Measurements from ENCODE around the gene GATAD2B.

Gene GATAD2B

GRCh38 chr1:153798468-153798780, 124.3 kb downstream of the GATAD2B start:
- no peak for TF ChIP-seq CTCF (IDR thresholded peaks at IDR 0.05; ENCODE audit: low read depth, low read length)
- no peak overlapping the region for H3K4me3 ChIP-seq (ENCODE audit: low read depth, low read length)

- peak; percentile 75 for TF ChIP-seq CTCF (IDR thresholded peaks at IDR 0.05; ENCODE audit: low read depth, low read length)
- H3K4me3 ChIP-seq (ENCODE audit: low read depth, low read length): no peak overlapping the region
Observed at GRCh38 chr1:153796786-153797659, 125.7 kb downstream of the GATAD2B start.

GRCh38 chr1:153795934-153796785, 126.6 kb downstream of the GATAD2B start:
- no peak for TF ChIP-seq CTCF (IDR thresholded peaks at IDR 0.05; ENCODE audit: low read depth, low read length)
- no peak overlapping the region for H3K4me3 ChIP-seq (ENCODE audit: low read depth, low read length)

- no peak for TF ChIP-seq CTCF (IDR thresholded peaks at IDR 0.05; ENCODE audit: low read depth, low read length)
- H3K4me3 ChIP-seq (ENCODE audit: low read depth, low read length): no peak overlapping the region
Observed at GRCh38 chr1:153795330-153795837, 127.4 kb downstream of the GATAD2B start.

GRCh38 chr1:153794624-153795329, 128.0 kb downstream of the GATAD2B start:
- no peak for TF ChIP-seq CTCF (IDR thresholded peaks at IDR 0.05; ENCODE audit: low read depth, low read length)
- H3K4me3 ChIP-seq (ENCODE audit: low read depth, low read length): no peak overlapping the region

GRCh38 chr1:153793973-153794615, 128.7 kb downstream of the GATAD2B start:
- TF ChIP-seq CTCF (IDR thresholded peaks at IDR 0.05; ENCODE audit: low read depth, low read length): no peak
- H3K4me3 ChIP-seq (ENCODE audit: low read depth, low read length): no peak overlapping the region

All from WI38 (cell line).